ENCODE data around the gene AFF1.

DNA sequence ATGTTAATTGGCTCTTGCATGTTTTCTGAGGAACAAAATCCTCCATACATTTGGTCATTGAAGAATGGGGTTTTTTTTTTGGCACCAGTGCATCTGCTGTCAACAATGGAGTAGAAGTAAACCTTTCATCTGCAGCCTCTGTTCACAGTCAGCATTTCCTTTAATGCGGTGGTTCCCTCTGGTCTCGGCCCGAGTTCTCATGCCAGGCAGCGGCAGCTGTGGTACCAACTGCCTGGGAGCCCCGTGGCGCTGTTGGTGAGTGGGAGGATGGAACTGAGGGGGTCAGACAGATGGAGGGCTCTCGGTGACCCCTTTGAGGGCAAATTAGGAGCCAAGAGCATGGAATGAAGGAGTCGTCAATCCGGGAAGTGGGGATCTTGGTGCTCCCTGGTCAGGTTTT, 114.7 kb downstream of the AFF1 start:
- TF ChIP-seq, protein P1, sequence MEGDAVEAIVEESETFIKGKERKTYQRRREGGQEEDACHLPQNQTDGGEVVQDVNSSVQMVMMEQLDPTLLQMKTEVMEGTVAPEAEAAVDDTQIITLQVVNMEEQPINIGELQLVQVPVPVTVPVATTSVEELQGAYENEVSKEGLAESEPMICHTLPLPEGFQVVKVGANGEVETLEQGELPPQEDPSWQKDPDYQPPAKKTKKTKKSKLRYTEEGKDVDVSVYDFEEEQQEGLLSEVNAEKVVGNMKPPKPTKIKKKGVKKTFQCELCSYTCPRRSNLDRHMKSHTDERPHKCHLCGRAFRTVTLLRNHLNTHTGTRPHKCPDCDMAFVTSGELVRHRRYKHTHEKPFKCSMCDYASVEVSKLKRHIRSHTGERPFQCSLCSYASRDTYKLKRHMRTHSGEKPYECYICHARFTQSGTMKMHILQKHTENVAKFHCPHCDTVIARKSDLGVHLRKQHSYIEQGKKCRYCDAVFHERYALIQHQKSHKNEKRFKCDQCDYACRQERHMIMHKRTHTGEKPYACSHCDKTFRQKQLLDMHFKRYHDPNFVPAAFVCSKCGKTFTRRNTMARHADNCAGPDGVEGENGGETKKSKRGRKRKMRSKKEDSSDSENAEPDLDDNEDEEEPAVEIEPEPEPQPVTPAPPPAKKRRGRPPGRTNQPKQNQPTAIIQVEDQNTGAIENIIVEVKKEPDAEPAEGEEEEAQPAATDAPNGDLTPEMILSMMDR (conservative IDR thresholded peaks at IDR 0.05 in 1 of 2, IDR thresholded peaks at IDR 0.05 in 1 of 2; ENCODE audit: extremely low read depth in 1 of 2, insufficient read depth in 1 of 2, low read depth in 1 of 2, low read length in 2 of 2): no peak
- no peak for TF ChIP-seq EZH2 (IDR thresholded peaks at IDR 0.05; ENCODE audit: borderline replicate concordance, low read length)

Data from mammary epithelial cell (primary cell).